ENCODE results near the gene SPOCK2. TPM values are rescaled to one million over a fixed set of nuclear protein-coding genes. Genes with fewer than 3 reads are reported as not detected.

Gene SPOCK2
- total RNA-seq, 2 experiments from 2014 or later, result 976 to 998 TPM

DNA sequence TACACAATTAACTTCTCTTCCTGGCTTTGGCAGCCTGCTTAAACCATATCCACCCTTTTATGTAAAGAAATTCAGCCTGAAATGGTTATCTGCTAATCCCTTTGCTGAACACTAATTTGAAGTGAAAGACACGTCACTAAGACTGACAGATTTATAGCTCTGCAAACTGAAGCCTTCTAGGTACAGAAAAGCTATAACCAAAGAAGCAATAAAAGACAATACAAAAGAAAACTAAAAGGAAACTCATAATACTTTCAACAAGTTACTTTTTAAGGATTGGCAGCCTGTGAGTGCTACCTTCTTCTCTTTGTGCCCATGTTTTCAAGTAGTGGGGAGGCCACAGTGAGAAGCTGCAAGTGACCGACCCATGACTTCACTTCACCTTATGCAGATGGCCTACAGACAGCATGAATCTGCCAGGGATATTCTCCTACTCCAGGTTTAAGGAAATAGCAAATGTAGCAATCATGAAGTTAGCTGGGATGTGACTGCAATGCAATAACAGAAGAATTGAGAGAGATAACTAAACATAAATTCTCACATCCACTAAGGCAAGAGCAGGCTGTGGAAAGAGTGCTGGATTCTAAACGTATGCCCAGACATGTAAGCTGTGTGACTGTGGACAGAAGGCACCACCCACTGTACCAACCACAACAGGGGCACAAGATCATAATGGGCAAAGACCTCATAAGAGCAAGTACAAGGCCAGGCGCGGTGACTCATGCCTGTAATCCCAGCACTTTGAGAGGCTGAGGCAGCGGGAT lies 10.7 kb upstream of the SPOCK2 start:
- peaks cover 42% of the 10 kb centered on the region for H3K36me3 Mint-ChIP-seq (ENCODE audit: low read depth)
- DNase-seq (no peak), ATAC-seq (ENCODE audit: poor library complexity) (no peak)
- ChIA-PET POLR2A (interaction anchor here (1.4 to 5.1 kb wide), 2 partner anchors 10 to 13 kb away, joined by 4 to 42 read pairs; partner anchors contain the start of gene SPOCK2), CTCF (no interaction called here)
- peaks cover 27% of the 10 kb centered on the region for H3K4me1 ChIP-seq (ENCODE audit: insufficient read depth, low read length)
- H3K9me3 ChIP-seq (ENCODE audit: control insufficient read depth in 1 of 2, insufficient read depth in 1 of 2, low read length in 2 of 2), result no peaks in the 10 kb centered on the region
- H3K4me1 Mint-ChIP-seq (ENCODE audit: low read depth), result peaks cover 66% of the 10 kb centered on the region
- no peaks in the 10 kb centered on the region for H3K9me3 Mint-ChIP-seq
- no peak overlapping the region for H3K4me3 Mint-ChIP-seq
- no peak overlapping the region for H3K4me3 ChIP-seq (ENCODE audit: low read length)
- H3K27me3 ChIP-seq (ENCODE audit: control insufficient read depth in 1 of 2, insufficient read depth in 2 of 2, low read length in 2 of 2), result no peaks in the 10 kb centered on the region
- no peak overlapping the region for H3K27ac Mint-ChIP-seq
- H3K27ac ChIP-seq (ENCODE audit: low read depth in 1 of 2, low read length in 2 of 2), result no peak overlapping the region
- TF ChIP-seq, protein P1, sequence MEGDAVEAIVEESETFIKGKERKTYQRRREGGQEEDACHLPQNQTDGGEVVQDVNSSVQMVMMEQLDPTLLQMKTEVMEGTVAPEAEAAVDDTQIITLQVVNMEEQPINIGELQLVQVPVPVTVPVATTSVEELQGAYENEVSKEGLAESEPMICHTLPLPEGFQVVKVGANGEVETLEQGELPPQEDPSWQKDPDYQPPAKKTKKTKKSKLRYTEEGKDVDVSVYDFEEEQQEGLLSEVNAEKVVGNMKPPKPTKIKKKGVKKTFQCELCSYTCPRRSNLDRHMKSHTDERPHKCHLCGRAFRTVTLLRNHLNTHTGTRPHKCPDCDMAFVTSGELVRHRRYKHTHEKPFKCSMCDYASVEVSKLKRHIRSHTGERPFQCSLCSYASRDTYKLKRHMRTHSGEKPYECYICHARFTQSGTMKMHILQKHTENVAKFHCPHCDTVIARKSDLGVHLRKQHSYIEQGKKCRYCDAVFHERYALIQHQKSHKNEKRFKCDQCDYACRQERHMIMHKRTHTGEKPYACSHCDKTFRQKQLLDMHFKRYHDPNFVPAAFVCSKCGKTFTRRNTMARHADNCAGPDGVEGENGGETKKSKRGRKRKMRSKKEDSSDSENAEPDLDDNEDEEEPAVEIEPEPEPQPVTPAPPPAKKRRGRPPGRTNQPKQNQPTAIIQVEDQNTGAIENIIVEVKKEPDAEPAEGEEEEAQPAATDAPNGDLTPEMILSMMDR (IDR thresholded peaks at IDR 0.05), result no peak
- intact Hi-C loops (cut with DNase I, micrococcal nuclease), result no loop called here
- H3K36me3 ChIP-seq (ENCODE audit: insufficient read depth, low read length), result peaks cover 10% of the 10 kb centered on the region
- no peaks in the 10 kb centered on the region for H3K27me3 Mint-ChIP-seq

DNA sequence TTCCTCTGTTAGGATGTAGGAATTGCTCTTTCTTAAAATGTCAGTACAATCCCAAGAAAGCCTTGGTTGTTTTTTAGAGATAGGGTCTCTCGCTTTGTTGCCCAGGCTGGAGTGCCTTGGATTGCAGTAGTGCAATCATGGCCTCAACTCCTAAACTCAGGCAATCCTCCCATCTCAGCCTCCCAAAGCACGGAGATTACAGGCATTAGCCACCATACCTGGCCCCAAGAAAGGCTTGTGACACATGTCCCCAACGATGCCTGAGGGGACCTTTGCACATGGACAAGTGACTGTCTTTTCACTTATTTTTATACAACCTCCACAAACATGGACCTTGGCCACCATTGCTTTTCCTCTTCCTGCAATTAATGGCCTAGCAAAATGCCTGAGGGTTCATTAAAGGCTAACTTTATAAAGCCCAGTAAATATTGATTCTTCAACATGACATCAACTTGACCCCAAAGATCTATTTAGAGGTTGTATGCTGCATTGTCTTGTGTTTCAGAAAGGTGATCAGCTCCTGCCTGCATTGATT lies 10.0 kb upstream of the SPOCK2 start:
- no peak overlapping the region for H3K27ac Mint-ChIP-seq
- peaks cover 60% of the 10 kb centered on the region for H3K4me1 Mint-ChIP-seq (ENCODE audit: low read depth)

DNA sequence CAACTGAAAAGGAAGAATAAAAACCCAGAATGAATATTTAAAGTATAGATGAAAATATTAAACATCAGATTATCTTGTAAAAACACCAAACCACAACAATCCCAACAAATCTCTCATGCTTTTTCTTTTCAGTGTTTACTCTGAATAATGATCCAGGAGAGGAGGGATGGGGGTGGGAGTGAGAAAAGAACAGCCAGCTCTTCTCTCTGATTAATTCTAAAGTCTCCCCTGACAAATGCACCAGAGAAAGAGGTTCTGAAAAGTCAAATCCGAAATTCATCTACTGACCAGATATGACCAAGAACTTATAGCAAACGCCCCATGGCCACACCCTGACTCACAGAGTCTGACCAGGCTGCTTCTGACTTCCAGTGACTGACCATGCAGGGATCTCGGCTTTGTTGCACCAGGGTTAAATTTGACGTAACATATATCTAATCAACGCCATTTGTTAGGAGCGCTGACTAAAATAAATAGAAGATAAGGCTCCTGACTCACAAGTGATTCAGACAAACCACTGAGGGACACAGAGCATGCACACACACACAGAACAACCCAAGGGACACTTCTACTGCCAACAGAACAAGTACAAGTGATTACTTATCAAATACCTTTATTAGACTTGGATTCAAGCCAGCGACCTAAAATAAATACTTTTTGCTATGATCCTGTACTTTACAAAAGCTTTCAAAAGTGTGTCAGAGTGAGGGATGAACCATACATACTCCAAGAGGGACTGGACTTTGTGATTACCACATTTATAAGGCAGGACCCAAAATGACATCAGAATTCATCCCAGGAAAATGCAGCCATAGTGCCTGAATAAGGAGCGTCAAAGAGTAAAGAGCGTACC lies 9.3 kb upstream of the SPOCK2 start:
- ATAC-seq (ENCODE audit: poor library complexity) (no peak), DNase-seq (no peak)
- no peak overlapping the region for H3K27ac ChIP-seq (ENCODE audit: low read depth in 1 of 2, low read length in 2 of 2)
- H3K27me3 ChIP-seq (ENCODE audit: control insufficient read depth in 1 of 2, insufficient read depth in 2 of 2, low read length in 2 of 2), result no peaks in the 10 kb centered on the region
- intact Hi-C loops (cut with DNase I, micrococcal nuclease), result no loop called here
- no peak overlapping the region for H3K27ac Mint-ChIP-seq
- peaks cover 37% of the 10 kb centered on the region for H3K36me3 Mint-ChIP-seq (ENCODE audit: low read depth)
- H3K4me1 ChIP-seq (ENCODE audit: insufficient read depth, low read length), result peaks cover 16% of the 10 kb centered on the region
- no peak overlapping the region for H3K4me3 Mint-ChIP-seq
- ChIA-PET POLR2A (interaction anchor here (1.0 kb wide), 1 partner anchor 13 kb away, joined by 3 read pairs; no protein-coding TSS in a partner anchor), CTCF (no interaction called here)
- H3K4me1 Mint-ChIP-seq (ENCODE audit: low read depth), result peaks cover 55% of the 10 kb centered on the region
- H3K9me3 Mint-ChIP-seq, result no peaks in the 10 kb centered on the region
- H3K9me3 ChIP-seq (ENCODE audit: control insufficient read depth in 1 of 2, insufficient read depth in 1 of 2, low read length in 2 of 2), result no peaks in the 10 kb centered on the region
- peaks cover 10% of the 10 kb centered on the region for H3K36me3 ChIP-seq (ENCODE audit: insufficient read depth, low read length)
- H3K4me3 ChIP-seq (ENCODE audit: low read length), result no peak overlapping the region
- no peaks in the 10 kb centered on the region for H3K27me3 Mint-ChIP-seq
- TF ChIP-seq, protein P1 (IDR thresholded peaks at IDR 0.05), result no peak

More for the DNA sequence above, 10.0 kb upstream of the SPOCK2 start:
- H3K27me3 ChIP-seq (ENCODE audit: control insufficient read depth in 1 of 2, insufficient read depth in 2 of 2, low read length in 2 of 2), result no peaks in the 10 kb centered on the region
- H3K36me3 Mint-ChIP-seq (ENCODE audit: low read depth), result peaks cover 37% of the 10 kb centered on the region
- no peak overlapping the region for H3K27ac ChIP-seq (ENCODE audit: low read depth in 1 of 2, low read length in 2 of 2)
- H3K4me3 ChIP-seq (ENCODE audit: low read length), result no peak overlapping the region
- ATAC-seq (ENCODE audit: poor library complexity) (no peak), DNase-seq (no peak)
- POLR2A ChIA-PET, result interaction anchor here (1.4 to 5.1 kb wide), 2 partner anchors 9 to 13 kb away, joined by 4 to 42 read pairs; partner anchors contain the start of gene SPOCK2
- H3K36me3 ChIP-seq (ENCODE audit: insufficient read depth, low read length), result peaks cover 10% of the 10 kb centered on the region
- no peaks in the 10 kb centered on the region for H3K9me3 Mint-ChIP-seq
- intact Hi-C loops (cut with DNase I, micrococcal nuclease), result no loop called here
- peaks cover 21% of the 10 kb centered on the region for H3K4me1 ChIP-seq (ENCODE audit: insufficient read depth, low read length)
- CTCF ChIA-PET, result no interaction called here
- no peaks in the 10 kb centered on the region for H3K27me3 Mint-ChIP-seq
- TF ChIP-seq, protein P1 (IDR thresholded peaks at IDR 0.05), result no peak
- H3K9me3 ChIP-seq (ENCODE audit: control insufficient read depth in 1 of 2, insufficient read depth in 1 of 2, low read length in 2 of 2), result no peaks in the 10 kb centered on the region
- H3K4me3 Mint-ChIP-seq, result no peak overlapping the region

All from CD4-positive, alpha-beta T cell (primary cell).